Measurements from ENCODE around the gene CHST8. TPM values are rescaled to one million over a fixed set of nuclear protein-coding genes. Genes with fewer than 3 reads are reported as not detected.

Gene CHST8
- total and polyA plus RNA-seq, 2 donors from 2014 or later, result 0.28 TPM; not detected in 1

DNA sequence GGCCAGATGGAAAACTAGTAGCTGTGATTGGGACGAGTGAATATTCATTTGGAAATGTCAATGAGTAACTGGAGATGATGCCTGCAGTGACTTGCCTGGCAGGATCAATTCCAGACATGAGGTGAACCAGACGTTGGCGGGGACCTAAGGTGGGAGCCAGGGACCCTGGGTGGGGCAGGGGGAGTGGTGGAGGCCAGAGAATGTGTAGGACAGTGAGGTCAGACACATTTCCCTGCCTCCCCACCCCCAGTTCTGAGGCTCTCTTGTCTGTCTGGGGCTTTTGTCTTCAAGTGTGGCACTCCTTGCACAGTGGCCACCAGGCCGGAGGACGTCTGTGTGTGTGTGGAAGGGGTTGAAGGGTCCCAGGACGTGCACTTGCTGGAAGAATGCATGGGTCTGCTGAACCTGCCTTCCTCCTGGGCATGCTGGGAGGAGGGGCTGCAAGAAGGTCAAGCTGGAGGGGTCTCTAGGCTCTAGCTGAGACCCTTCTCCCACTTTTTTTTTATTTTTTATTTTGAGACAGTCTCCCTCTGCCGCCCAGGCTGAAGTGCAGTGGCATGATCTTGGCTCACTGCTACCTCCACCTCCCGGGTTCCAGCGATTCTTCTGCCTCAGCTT lies 51.6 kb downstream of the CHST8 start:
- TF ChIP-seq, protein P1, sequence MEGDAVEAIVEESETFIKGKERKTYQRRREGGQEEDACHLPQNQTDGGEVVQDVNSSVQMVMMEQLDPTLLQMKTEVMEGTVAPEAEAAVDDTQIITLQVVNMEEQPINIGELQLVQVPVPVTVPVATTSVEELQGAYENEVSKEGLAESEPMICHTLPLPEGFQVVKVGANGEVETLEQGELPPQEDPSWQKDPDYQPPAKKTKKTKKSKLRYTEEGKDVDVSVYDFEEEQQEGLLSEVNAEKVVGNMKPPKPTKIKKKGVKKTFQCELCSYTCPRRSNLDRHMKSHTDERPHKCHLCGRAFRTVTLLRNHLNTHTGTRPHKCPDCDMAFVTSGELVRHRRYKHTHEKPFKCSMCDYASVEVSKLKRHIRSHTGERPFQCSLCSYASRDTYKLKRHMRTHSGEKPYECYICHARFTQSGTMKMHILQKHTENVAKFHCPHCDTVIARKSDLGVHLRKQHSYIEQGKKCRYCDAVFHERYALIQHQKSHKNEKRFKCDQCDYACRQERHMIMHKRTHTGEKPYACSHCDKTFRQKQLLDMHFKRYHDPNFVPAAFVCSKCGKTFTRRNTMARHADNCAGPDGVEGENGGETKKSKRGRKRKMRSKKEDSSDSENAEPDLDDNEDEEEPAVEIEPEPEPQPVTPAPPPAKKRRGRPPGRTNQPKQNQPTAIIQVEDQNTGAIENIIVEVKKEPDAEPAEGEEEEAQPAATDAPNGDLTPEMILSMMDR (IDR thresholded peaks at IDR 0.05; ENCODE audit: borderline replicate concordance, extremely low read depth, insufficient read depth), result no peak
- DNase-seq, result peak in 1 of 5 donors; percentile 19
- Histone ChIP-seq H3K4me3 (ENCODE audit: low read length in 3 of 3) (no peak overlapping the region), H3K27ac (ENCODE audit: low read depth in 2 of 2, low read length in 2 of 2) (no peak overlapping the region), H3K27me3 (ENCODE audit: control insufficient read depth, insufficient read depth, low read length) (no peaks in the 10 kb centered on the region), H3K4me1 (ENCODE audit: control insufficient read depth in 2 of 3, insufficient read depth in 2 of 3, low read depth in 1 of 3, low read length in 3 of 3) (no peaks in the 10 kb centered on the region), H3K9ac (ENCODE audit: low read length in 3 of 3) (no peak overlapping the region), H3K36me3 (ENCODE audit: control insufficient read depth in 2 of 3, insufficient read depth in 3 of 3, low read length in 3 of 3) (no peaks in the 10 kb centered on the region), H3K9me3 (ENCODE audit: control insufficient read depth in 2 of 3, insufficient read depth in 1 of 3, low read length in 3 of 3) (peaks cover 0 to 2% (median 0%) of the 10 kb centered on the region in 3 donors)
- no peak for FAIRE-seq
- intact Hi-C loops (cut with DNase I), result no loop called here

DNA sequence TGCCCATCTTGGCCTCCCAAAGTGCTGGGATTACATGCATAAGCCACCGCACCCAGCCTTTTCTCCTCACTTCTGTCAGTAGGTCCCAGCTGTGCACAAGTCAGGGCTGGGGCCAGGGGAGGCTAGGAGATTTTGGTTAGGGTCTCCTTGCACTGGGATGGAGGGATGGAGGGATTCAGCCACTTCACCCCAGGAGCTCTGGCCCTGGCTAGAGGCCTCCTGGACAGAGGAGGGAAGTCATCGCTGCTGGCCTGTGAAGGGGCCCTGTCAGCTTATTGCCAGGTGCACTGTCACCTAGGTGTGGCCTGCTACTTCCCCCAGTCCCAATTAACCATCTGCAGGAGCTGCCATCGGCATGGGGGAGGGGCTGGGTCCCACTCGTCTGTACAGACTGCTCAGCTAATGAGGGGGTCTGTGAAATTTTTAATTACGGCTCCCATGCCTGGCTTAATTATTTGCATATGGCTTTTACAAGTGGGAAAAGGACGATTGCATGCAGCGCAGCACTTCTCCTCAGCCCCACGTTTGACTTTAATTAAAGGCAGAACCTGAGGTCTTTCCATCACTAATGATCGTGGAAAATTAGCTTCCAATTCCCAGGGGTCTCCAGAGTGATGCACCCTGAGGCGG lies 52.4 kb downstream of the CHST8 start:
- TF ChIP-seq, protein P1 (IDR thresholded peaks at IDR 0.05; ENCODE audit: borderline replicate concordance, extremely low read depth, insufficient read depth), result no peak
- FAIRE-seq (no peak), DNase-seq (peak in 1 of 5 donors; percentile 27)
- no peak overlapping the region for H3K27ac ChIP-seq (ENCODE audit: low read depth in 2 of 2, low read length in 2 of 2)
- intact Hi-C loops (cut with DNase I), result no loop called here
- H3K9ac ChIP-seq (ENCODE audit: low read length in 3 of 3), result no peak overlapping the region
- no peak overlapping the region for H3K4me3 ChIP-seq (ENCODE audit: low read length in 3 of 3)
- no peaks in the 10 kb centered on the region for H3K27me3 ChIP-seq (ENCODE audit: control insufficient read depth, insufficient read depth, low read length)
- no peaks in the 10 kb centered on the region for H3K36me3 ChIP-seq (ENCODE audit: control insufficient read depth in 2 of 3, insufficient read depth in 3 of 3, low read length in 3 of 3)
- H3K4me1 ChIP-seq (ENCODE audit: control insufficient read depth in 2 of 3, insufficient read depth in 2 of 3, low read depth in 1 of 3, low read length in 3 of 3), result no peaks in the 10 kb centered on the region
- H3K9me3 ChIP-seq (ENCODE audit: control insufficient read depth in 2 of 3, insufficient read depth in 1 of 3, low read length in 3 of 3), result peaks cover 0 to 2% (median 0%) of the 10 kb centered on the region in 3 donors

DNA sequence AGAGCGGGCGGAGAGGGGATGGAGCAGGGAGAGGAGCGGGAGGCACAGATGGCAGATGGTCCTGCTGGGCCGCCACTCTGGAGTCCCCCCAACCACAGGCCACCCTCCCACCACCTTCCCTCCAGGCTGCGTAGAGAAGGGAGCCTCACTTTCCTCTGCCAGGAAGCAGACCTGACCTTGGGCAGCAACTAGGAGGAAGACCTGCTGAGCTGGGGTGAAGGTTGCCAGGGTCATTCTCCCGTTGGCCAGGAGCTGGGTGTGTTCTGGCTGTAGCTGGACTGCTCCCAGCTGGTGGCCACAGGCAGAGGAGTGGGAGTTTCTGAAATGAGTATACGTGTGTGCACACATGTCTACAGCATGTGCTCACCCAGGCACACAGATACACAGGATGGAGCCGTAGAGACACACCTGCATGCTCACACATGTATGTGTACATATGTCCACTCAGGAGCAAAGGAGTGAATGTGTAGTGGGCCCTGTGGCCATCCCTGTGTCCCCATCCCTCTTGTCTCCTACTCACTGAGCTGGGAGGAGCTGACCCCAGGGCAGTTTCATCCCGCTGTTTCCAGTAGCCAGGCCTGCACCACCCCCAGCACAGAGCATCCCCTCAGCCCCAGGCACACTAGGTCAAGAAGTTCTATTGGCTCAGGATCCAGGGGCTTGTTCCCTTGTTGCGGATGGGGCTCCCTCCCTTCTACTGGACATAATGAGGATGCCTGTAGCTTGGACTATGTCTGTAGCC lies 53.0 kb downstream of the CHST8 start:
- H3K36me3 ChIP-seq (ENCODE audit: control insufficient read depth in 2 of 3, insufficient read depth in 3 of 3, low read length in 3 of 3), result no peaks in the 10 kb centered on the region
- H3K27ac ChIP-seq (ENCODE audit: low read depth in 2 of 2, low read length in 2 of 2), result no peak overlapping the region
- intact Hi-C loops (cut with DNase I), result no loop called here
- no peak for FAIRE-seq
- peaks cover 0 to 2% (median 0%) of the 10 kb centered on the region in 3 donors for H3K9me3 ChIP-seq (ENCODE audit: control insufficient read depth in 2 of 3, insufficient read depth in 1 of 3, low read length in 3 of 3)
- peak in 1 of 5 donors; percentile 38 for DNase-seq
- H3K27me3 ChIP-seq (ENCODE audit: control insufficient read depth, insufficient read depth, low read length), result no peaks in the 10 kb centered on the region
- H3K4me1 ChIP-seq (ENCODE audit: control insufficient read depth in 2 of 3, insufficient read depth in 2 of 3, low read depth in 1 of 3, low read length in 3 of 3), result no peaks in the 10 kb centered on the region
- no peak overlapping the region for H3K4me3 ChIP-seq (ENCODE audit: low read length in 3 of 3)
- TF ChIP-seq, protein P1 (IDR thresholded peaks at IDR 0.05; ENCODE audit: borderline replicate concordance, extremely low read depth, insufficient read depth), result no peak
- H3K9ac ChIP-seq (ENCODE audit: low read length in 3 of 3), result no peak overlapping the region
